Limb (tissue), 2 donors: ENCODE results near the gene FUT6.

Experiments
- DNase-seq, 2 donors: peaks; one replicate each; pipeline ENCODE4 v3.0.0-alpha.2; 2016; ENCODE audit errors: extremely low spot score in 2 of 2

The FUT6 gene

DNA sequence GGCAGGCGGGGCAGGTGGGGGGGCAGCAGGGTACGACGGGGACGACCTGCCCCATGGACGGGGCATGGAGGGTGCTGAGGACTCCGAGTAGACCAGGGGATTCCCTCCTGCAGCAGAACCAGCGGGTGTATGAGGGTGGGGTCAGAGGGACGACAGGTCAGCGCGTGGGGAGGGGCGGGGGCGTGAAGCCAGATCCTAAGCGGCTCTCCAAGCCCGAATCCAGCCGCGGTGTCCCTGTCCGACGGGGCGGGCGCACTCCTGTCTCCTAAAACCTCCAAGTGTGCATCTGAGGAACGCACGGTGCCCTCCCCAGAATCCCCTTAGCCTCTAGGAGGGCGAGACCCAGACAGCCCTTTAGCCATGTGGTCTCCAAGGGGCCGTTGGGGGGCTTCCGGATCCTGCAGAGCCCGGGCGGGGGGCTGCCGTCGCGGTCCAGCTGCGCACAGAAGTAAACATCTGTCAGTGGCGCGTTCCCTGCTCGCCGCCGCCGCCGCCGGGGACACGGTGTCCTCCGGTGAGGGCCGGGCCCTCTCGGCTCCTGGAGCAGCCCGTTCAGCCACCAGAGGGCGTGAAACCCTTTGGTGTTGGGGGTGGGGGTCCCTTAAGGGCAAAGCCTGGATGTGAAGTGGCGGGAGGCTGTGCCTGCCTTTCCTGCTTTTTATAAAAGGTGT, 33.9 kb downstream of the FUT6 start:
- peak; percentile 44 to 84 for DNase-seq

DNA sequence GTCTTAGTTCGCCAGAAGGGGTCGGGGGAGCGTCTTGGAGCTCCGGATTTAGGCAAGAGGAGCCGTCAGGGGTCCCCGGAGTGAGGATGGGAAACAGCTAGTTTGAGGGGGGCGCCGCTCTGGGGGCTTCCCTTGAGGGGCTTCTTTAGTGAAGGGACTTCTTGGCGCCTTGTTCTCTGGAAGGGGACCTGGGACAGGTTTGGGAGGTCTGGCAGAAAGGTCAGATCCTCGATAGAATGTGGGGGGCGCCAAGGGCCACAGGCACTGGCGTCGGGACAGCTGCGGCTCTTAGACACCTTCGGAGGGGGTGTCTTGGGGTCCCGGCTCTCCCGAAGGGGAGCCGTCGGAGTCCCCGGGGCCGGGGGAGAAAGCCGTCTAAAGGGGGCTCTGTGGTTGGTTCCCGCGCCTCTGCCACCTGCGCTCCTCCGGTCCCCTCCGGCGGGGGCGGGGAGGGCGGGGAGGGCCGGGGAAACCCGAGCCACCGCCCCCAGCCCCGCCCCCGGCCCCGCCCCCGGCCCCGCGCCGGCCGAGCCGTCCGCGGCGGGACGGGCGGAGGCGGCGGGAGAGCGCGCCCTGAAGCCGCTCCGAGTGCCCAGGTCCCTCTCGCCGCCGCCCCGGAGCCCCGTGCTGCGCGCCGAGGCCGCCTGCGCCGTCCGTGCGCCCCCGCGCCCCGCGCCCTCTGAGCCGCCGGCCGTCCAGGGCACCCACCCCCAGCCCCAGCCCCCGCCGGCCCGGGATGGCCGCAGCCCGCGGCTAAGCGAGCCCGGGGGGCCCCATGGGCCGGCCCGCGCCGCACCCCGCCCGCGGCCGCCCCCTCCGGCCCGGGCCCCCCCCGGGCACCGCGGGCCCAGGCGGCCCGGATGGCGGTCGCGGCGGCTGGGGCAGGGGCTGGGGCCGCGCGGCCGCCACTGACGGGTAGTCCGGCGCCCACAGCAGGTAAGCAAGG, 34.7 kb downstream of the FUT6 start, which contains the start of gene NRTN:
Gene NRTN (plus strand): TSS at position 552 of the 946 bp plus-strand sequence. CDS start 19,099 bp downstream, outside the sequence.
- DNase-seq, result peak in 1 of 2 donors; percentile 76

DNA sequence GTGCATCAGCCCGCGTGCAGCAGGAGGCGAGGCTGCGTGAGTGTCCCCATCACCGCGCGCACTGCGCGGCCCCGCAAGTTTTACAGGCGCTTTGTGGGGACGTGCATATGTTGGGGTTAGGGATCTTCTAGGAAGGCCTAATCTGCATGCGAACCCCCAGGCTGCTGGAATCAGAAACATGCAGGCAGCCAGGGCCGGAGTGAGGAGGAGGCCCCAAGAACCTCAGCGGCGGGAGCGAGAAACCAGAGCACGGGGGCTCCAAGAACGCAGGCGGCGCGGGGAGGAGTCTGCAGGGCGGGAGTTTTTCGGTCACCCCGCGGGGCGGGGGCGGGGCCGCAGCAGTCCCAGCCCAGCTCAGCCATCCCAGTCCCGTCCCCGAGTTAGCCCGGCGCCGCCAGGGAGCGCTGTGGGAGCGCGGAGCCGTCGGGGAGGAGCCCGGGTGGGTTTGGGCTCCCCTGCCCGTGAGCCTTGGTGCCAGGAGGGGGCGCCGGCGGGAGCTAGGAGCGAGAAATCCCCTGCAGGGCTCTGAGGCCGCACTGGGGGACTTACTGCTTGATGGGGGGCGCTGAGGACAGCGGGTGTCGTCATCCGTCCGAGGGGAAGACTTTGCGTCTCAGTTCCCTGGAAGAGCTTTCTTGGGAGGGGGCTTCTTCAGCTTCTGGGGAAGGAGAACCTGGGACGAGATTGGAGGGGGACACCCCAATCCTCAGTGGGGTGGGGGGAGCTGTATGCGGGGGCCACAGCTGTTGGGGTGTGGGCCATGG, 35.6 kb downstream of the FUT6 start:
- DNase-seq, result peak; percentile 92 to 97

DNA sequence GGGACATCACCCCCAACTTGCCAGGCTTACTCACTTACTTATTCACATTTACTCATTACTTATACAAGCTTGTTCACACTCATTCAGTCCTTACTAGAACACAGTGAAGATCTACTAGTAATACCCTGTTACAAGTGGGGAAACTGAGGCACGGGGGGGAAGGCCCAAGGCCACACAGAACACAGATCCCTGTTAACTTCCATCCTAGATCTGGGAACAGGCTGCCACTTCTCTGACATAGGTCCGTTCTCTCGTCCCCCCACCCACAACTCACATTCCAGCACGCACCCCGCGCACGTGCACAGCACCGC, 36.1 kb downstream of the FUT6 start:
- DNase-seq, result no peak

DNA sequence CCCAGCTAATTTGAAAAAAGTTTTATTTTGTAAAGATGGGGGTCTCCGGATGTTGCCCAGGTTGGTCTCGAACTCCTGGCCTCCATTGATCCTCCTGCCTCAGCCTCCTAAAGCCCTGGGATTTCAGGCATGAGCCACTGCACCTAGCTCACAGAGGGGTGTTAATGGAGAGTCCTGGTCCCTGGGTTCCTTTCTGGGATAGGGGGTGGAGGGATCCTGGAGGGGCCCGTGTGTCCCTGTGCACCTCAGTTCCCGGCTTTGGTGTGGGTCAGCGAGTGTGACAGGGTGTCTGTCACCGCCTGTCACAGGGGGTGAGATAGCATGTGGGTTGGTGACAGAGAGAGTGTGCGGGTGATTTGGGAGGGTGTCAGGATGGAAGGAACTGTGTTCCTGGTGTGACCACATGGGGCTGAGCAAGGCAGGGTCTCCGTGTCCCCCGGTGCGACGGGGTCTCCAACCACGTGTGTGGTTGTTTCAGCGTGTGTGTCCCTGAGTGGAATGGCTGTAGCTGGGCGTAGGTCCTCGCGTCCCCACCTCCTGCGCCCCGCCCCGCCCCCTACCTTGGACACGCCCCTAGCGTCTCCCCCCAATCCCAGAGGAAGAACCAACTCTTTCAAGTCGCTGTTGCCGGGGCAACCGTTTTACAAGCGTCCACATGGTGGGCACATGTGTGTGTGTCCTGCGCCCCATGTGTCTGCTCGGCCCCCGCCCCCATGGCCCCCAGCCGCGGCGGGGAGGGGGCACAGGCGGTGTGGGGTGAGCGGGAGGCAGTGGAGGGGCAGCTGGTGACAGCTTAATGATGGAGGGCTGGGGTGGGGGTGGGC, 37.5 kb downstream of the FUT6 start:
- DNase-seq, result peak; percentile 57 to 85

DNA sequence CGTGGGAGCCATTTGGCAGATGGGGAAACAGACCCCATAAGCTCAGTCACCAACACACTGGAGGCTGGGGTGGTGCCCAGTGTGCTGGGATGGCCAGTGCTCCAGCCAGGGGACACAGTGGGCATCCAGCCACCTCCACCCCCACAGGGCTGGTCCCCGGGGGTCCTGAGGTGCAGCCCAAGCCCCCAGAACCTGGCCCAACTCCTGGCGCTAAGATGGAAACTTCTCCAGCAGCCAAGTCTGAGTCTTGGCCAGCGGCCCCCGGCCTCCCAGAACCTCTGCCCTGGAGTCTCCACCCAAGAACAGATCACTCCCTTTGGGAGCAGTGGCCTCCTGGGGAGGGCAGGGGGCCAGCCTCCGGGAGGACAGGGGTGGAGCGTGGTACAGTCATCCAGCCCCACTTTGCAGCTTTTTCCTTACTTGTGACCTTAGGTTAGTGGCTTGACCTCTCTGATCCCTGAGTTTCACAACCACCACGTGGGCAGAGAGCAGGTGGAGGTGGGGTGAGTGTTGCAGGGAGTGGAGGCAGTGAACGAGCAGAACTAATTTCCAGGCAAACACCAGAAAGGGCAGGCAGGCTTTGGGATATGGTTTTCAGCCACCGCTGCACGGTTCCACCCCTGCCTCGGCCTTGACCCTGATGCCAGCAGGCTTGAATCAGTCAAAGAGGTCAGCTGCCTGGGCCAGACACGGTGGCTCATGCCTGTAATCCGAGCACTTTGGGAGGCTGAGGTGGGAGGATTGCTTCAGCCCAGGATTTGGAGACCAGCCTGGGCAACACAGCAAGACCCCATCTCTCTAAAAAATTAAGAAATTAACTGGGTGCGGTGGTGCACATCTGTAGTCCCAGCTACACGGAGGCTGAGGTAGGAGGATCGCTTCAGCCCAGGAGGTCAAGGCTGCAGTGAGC, 38.9 kb downstream of the FUT6 start:
- no peak for DNase-seq

DNA sequence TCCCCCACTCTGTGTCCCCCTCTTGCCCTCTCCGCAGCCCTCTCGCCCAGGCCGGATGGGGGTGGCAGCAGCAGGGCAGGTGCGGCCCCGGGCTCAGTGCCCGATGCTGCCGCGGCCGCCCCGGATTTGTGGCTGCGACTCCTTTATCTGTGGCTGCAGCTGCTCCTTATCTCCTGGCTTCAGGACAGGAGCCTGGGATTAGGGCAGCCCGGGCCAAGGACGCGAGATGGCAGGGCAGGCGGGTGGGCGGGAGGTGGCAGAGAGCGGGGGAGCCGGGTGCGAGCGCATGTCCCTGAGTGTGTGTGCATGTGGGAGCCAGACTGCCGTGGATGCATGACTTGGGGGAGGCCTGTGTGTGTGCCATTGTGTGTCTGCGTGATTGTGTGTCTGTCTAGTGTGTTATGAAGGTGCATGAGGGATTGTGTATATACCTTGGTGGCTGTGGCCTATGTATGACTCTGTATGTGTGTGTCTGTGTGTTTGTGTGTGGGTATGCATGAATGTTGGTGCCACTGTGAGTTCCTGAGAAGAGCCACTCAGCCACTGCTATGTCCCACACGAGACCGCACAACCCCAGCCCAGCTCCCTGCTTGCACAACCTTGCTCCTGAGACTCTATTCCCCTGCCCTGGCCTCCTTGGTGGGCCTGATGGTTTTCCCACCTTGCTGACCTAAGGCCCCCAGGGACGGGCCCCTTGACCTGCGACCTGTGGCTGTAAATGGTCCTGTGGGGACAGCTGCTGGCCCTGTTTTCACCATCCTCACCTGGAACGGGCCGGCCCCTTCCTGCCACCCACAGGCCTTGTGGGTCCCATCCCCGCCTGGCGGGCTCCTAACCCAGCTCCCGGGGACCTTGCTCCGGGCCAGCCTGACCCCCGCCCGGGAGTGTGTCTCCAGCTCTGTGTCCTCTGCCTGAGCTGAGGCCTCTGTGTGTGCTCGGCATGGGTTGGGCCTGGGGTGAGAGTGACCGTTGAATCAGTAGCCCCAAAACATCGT, 40.0 kb downstream of the FUT6 start:
- no peak for DNase-seq

DNA sequence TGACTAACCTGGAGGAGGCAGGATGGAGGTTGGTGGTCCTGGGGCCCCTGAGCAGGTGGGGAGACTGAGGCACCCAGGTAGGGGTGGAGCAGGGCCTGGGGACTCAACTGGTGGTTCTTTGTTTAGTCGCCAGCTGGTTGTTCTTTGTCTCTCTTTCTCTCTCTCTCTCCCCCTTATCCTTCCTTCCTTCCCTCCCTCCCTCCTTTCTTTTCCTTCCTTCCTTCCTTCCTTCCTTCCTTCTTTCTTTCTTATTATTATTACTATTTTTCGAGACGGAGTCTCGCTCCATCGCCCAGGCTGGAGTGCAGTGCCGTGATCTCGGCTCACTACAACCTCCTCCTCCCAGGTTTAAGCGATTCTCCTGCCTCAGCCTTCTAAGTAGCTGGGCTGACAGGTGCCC, 41.3 kb downstream of the FUT6 start:
- DNase-seq, result no peak

DNA sequence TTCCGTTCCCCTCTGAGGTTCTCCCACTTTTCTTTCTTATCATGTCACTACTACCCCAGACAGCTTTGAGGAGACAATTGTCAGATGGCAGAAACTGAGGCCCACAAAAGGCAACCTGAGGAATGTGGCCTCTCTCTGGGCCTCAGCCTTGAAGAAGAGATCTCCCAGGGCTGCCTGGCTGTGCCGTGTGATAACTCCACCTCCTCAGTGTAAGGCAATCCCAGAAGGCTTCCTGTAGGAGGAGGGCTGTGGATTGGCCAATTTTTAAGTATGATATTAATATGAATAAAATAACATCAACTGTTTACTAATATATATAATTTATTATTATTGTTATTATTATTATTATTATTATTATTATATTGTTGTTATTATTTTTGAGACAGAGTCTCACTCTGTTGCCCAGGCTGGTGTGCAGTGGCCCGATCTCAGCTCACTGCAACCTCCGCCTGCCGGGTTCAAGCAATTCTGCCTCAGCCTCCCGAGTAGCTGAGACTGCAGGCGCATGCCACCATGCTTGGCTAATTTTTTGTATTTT, 44.1 kb downstream of the FUT6 start:
- DNase-seq, result no peak

DNA sequence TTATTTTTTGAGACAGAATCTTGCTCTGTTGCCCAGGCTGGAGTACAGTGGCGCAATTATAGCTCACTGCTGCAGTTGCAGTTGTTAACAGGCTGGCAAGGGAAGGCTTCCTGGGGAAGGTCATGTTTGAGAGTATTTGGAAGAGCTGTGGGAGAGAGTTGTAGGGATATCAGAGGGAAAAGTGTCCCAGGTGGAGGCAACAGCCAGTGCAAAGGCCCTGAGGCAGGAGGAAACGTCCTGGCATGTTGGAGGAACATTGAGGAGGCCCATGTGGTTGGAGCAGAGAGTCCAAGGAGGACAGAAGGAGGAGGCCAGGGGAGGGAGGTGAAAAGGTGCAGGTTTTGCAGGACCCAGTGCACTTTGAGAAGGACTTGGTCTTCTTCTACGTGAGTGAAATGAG, 46.3 kb downstream of the FUT6 start:
- no peak for DNase-seq

DNA sequence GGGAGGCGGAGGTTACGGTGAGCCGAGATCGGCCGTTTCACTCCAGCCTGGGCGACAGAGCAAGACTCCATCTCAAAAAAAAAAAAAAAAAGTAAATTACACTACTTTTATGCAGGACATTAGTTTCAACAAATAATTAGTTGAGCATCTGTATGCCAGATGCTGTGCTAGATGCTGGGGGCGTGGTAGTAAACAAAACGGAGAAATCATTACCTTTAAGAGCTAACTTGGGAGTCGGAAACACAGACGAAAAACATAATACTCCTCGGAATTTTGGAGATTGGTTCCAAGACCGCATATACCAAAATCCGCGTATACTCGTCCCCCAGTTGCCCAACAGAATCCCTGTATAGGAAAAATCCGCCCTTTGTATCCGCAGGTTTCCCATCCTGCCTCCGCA, 47.3 kb downstream of the FUT6 start:
- no peak for DNase-seq

DNA sequence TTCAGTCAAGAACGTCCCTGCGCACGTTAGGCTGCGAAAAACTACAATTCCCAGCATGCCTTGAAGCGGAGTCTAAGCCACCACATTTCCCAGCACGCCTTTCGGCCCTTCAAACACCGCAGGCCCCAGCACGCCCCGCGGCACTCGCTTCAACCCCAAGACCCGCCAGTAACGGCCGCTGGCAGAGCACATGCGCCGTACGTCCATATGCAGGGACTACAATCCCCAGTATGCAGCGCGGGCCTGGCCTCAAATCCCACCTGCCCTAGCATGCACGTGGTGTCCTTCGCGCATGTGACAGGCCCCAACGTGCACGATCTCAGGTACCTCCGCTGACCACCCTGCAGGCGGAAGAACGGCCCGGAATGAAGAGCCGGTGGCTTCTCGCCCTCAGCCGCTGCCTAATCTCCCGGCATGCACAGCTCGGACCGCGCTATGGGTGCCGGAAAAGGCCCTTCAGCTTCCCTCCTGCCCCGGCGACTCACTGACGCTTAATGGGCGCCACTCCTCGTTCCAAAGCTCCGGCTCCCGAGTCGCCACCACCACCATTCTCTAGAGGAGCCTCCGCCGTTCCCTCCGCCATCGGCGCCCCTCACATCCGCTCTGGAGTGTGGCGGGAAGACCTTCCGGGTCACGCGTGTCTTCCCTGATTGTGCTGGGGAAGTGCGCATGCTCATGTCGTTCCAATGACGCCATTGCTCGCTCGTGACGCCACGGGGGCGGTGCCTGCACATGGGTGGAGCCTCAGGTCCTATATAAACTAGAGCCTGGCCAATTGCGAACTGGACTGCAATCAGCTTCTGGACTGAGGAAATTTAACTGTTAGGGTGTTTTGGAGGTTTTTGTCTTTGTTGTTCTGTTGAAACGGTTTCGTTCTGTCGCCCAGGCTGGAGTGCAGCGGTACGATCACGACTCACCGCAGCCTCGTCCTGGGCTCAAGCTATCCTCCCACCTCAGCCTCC, 48.7 kb downstream of the FUT6 start, which contains the start of gene DUS3L:
Gene DUS3L (minus strand): TSS at position 605 of the 962 bp plus-strand sequence. CDS start 22 bp downstream, at position 583.
- DNase-seq, result peak; percentile 97

DNA sequence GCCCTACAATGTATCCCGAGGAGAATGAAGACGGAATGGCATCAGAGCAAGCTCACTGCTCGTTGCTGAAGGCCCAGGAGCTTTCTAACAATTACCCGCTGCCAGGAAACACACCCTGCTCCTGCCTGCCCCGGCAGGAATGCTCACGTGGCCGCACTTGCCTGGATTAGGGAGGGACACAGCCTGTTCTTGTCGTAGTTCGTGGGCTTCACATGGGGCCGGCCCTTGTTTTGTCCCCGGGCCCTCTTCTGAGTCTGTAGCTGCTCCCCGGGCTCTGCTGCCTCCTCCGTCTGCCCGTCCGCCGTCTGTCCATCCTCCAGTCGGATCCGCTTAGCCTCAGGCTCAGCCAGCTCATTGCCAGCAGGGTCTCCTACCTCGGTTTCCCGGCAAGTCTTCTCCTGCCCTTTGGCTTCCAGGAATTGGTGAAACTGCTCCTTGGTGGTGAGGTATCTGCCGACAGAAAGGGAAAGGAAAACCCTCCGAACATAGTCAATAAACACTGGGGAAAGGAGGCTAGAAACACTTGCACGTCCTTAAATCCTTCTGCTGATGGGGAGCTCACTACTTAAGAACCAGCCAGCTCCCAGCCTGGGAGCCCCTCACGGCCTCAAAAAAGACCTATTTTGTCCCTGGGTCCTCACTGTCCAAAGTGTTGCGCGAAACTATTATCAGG, 49.5 kb downstream of the FUT6 start:
- no peak for DNase-seq

DNA sequence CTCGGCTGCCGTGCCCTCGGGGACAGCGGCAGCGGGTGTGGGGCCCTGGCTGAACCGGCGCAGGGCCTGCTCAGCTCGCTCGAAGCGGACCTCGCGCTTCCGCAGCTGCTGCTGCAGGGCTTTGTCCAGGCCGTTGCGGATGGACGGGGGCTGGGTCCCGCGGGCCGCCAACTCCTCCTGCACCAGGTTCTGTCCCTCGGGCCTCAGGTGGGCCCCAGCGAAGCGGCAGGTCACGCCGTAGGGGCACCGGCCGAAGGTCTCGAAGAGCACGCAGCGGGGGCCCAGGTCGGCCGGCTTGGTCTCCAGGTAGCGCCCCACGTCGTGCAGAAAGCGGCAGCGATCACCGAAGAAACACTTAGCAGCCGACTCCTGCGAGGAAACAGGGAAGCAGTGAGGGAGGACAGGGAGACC, 50.1 kb downstream of the FUT6 start:
- no peak for DNase-seq

DNA sequence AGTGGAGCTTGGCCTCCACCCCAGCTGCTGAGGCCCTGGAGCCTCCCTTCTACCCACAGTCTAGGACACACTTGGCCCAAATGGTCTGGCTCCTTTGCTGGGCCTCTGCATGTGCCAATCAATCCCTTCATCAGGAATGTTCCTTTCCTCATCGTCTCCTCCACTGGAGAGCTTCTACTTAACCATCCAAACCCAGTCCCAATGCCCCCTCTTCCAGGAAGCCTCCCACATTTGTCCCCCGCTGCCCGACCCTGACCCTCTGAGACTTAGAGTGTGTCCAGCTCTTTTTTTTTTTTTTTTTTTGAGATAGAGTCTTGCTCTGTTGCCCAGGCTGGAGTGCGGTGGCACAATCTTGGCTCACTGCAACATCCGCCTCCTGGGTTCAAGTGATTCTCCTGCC, 51.1 kb downstream of the FUT6 start:
- no peak for DNase-seq

DNA sequence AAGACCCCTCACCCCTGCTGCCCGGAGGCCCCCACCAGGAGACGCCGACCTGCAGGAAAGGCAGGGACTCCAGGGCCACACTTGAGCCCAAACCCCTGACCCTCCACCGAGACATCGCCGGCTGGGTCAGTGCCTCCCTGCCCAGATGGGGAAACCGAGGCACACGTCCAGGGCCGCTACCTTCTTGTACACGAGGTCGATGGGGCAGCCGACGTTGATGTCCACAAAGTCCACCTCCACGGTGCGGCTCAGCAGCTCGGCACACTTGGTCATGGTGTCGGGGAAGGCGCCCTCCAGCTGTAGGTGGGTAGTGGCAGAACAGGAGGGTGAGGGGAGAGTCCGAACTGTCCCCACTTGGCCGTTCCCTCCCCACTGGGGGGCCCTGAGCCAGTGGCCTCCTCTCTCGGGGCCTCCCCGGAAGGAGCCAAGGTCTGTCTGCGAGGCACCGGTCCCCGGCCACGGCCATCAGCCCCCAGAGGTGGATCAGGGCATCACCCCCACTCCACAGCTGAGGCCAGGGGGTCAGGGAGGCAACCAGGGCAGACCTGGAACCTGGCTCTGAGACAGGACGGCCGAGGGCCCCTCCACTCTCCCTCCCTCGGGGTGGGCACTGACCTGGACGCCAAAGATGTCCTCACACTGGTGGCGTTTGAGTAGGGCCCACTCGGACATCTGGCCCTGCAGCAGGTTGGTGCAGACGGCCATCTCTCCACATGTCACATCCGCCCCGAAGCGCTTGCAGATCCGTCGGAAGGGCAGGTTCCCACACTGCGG, 51.9 kb downstream of the FUT6 start:
- DNase-seq, result no peak
